ENCODE data around the gene SND1.
"Not testable (repeated sequence)": the region's sequence is repeated elsewhere in the genome, so short reads cannot be mapped to it uniquely, and the experiment has no call there.

SND1 gene

DNA sequence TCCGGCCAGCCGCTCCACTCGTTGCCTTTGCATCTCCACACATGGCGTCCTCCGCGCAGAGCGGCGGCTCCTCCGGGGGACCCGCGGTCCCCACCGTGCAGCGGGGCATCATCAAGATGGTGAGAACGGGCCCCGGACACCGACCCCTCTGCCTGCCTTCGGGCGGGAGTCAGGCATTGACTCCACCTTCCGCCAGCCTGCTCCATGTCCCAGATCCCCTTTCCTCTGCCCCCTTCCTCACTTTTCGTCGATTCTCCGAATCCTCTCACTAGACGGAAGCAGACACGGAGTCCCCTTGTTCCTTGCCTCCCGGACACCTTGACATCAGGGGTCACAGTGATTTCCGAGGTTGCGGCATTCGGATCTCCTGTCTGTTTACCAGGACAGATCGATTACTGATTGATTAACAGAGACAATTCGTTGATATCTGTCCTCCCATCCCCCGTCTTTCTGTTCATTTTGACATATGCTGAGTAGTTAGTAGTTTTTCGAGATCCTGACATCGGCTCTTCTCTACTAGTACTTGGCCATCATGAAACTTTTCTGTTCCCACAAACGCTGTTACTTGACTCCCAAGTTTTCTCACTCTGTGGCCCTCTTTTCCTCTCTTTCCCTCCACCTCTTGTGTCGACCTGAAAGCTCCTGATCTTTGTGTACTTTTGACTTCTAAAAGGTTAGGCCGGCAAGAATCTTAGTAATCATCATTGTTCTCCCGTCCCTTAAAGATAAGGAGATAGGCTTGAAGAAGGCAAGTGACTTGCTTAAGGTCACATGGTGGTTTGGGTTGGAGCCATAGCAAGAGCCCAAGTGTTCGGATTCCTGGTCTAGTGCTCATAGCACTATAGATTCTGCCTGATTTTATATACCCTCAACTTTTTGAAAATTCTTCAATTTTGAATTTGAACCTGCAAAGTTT, 597 bp downstream of the SND1 start:
- in situ Hi-C loops (cut with HindIII; ENCODE audit: low sequenced_read_pairs) = no loop called here

DNA sequence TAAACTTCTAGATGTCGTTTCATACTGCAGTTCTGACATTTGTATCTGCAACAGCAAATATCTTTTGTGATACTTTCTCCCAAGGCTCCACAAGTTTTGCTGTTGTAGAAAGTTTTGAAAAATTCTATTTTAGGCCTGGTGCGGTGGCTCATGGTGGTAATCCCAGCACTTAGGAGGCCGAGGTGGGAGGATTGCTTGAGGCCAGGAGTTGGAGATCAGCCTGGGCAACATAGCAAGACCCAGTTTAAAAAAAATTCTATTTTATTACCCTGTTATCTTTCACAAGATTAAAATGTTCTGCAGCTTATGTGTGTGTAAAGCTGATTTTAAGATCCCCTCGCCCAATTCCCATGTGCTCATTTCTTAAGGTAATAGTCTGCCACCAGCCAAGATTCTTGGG, 1.4 kb downstream of the SND1 start:
- in situ Hi-C loops (cut with HindIII; ENCODE audit: low sequenced_read_pairs) = no loop called here

DNA sequence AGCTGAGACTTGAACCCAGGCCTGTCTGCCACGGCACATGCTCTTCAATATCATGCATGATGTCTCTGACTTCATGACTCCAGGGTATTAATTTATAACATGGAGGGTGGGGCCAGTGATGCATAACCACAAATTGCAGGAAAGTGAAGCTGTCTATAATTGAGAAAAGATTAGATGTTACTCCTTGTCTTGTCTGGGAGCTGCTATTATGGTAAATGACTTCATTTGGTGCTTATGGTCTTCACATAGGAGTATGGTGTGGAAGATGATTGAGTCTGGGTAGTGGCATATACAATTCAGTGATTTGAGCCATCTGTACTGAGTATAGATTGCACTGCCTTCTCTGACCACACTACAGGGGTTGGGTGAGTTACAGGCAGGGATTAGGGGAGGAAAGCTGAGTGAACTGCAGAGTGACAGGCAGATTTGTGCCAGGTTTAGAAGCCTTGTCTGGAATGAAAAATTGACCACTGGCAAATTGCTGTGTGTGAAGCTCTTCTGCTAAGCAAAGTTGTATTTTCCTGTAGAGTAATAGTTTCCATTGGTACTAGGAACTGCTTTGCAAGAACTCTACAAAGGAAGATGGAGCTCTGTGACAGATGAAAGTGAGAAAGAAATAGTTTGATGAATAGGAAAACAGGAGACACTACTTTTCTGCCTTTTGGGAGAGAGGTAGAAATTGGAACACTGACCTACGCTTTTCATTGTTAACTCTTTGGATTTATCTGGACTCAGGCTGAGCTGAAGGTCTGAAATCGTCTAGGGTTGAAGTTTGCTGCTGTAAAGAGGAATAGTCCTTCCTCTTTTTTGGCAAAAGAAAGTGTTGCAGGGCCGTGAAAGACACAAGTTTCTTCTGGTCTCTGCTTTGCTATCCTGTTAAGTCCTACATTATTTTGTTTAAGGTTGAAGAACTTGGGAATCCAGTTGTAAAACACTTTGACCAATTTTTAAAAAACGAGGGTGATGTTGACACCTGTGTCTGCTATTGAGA, 2.7 kb downstream of the SND1 start:
- in situ Hi-C loops (cut with HindIII; ENCODE audit: low sequenced_read_pairs) = no loop called here

DNA sequence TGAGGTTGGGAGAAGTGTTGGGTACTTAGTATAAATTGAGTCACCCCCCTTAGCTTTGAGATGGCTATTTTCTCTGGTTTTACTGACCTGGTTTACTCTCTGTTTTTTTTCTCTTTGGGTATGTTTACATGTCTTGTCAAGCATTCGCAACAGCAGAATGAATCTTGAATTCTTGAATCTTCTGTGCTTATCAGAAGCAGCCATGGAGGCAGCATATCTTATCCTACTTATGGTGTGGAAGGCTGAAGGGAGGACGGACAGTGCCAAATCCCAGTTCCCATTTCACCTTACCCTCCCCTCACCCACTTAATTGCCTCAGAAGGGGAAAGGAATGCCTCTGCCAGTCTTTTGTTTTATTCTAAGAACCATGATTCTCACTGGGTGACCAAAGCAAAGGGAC, 3.7 kb downstream of the SND1 start:
- in situ Hi-C loops (cut with HindIII; ENCODE audit: low sequenced_read_pairs) = no loop called here

DNA sequence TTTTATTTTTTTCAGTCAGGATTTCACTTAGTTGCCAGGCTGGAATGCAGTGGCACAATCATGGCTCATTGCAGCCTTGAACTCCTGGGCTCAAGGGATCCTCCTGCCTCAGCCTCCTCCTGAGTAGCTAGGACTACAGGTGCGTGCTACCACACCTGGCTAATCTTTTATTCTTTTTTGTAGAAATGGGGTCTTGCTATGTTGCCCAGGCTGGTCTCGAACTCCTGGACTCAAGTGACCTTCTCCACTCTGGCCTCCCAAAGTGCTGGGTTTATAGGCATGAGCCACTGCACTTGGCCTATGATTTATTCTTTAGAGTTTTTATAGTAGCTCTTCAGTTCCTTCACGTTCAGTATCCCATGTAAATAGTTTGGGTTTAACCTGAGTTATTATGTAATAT, 5.5 kb downstream of the SND1 start:
- in situ Hi-C loops (cut with HindIII; ENCODE audit: low sequenced_read_pairs) = no loop called here

DNA sequence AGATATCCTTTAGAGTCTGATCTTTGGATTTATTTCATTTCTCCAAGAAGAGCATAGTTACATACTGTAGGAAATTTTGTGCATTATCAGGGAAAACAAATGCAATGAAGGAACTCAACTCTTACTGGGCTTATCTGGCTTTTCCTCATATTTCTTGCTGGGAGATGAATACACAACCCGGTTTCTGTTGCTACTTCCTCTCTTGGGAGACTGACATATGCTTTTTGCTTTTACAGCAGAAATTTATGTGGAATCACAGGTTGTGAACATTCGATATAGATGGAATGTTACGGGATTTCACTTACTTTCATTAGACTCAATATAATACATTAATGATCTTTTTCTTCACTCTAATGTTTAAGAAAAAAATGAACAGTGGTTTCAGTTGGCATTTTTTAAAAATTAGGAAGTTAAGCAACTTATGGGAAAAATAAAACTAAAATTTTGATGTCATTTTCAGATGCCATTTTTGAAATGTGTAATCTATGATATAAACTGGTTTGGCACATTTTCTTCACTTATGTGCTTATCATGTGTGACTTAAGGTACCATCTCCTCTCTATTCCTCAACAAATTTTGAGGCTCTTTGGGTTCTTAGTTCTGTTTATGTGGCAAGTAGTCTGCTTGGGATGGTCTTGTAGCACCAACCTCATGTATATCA, 7.1 kb downstream of the SND1 start:
- in situ Hi-C loops (cut with HindIII; ENCODE audit: low sequenced_read_pairs) = no loop called here

DNA sequence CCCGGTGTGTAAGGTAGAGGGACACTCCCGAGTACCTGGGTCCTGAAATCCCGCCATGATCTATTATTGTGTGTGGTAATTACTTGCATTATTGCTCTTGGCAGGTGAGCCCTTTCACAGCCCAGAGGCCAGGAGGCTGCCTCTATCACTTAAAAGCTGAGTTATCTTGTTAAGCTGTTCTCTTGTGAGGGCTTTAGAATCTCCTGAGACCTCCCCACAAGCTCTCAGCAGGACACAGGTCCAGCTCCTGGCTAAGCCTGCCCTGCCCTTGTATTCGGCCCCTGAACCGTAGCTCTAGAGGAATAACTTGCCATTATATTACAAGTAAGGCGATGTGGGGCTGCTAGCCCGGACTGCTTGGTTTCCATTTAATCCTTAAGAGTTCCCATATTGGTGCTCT, 13.9 kb downstream of the SND1 start:
- in situ Hi-C loops (cut with HindIII; ENCODE audit: low sequenced_read_pairs) = no loop called here

DNA sequence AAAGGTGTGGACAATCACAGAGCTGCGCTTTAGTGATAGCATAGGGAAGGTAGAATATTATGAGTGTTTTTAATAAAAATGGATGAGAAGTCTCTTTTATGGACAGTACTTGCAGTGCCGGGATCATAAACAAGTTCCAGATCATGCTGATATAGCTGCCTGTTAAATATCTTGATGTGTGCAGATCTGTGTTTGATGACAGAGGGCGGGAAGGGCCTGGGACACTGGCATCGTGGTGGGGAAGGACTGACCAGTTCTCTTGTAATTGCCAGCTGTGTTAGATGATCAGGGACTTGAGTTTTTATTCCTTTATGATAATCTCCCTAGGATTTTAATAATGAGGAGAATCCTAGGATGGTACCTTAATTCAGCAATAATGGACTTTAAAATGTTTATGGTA, 14.6 kb downstream of the SND1 start:
- in situ Hi-C loops (cut with HindIII; ENCODE audit: low sequenced_read_pairs) = no loop called here

DNA sequence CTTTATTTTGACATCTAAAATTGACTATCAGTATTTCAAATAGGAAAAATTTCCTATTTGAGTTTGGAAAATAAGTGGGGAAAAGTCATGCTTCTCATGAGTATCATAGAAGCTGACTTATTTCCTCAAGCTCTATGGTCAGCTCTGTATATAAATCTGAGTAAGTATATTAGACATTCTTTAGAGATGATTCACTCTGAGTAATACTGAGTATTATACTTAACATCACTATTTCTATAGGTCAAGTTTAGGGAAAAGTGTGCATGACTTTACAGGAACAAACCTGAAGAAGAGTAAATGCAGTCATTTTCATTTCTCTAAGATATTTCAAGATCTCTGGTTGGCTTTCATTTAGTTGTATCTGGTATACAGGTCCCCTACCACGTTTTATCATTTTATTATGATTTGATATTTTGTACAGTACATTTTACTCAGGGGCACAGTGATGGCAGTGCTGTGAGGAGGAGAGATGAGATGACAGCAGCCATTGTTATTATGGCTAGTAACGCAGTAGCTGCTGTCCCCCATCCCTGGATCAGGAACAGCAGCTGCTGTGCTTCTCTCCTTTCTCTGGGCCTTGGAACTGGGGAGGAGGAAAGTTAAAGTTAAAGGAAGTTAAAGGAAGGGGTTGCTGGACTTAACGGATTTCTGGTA, 15.2 kb downstream of the SND1 start:
- in situ Hi-C loops (cut with HindIII; ENCODE audit: low sequenced_read_pairs) = no loop called here

DNA sequence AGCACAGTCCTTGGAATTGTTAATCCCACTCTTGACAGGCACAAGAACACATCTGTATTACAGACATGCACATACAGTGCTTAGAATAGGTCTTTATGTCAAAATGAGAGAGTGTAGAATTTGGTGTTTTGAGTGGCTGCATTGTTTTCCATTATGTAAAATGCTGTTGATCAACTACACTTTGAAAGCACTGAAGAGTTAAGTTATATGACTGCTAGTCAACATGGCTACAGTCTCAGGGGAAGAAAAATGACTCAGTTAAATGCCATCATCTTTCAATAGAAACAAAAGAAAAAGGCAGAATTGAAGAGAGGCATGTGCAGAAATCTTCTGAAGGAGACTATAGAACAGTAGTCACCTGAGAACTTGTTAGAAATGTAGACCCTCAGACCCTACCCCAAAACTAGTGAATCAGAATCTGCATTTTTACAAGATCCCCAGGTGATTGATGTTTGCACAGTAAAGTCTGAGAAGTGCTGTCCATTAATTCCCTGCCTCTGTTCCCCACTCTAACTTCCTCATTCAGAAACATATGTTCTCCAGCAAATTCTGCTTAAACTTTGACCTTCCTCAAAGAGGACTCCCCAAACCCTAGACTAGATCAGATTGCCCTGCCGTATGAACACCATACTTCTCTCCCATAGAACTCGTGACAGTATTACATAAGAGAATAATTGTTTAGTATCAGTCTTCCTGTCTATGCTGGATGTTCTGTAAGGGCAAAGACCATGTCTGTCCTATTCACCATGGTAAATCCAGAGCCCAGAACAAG, 16.0 kb downstream of the SND1 start:
- in situ Hi-C loops (cut with HindIII; ENCODE audit: low sequenced_read_pairs) = no loop called here

DNA sequence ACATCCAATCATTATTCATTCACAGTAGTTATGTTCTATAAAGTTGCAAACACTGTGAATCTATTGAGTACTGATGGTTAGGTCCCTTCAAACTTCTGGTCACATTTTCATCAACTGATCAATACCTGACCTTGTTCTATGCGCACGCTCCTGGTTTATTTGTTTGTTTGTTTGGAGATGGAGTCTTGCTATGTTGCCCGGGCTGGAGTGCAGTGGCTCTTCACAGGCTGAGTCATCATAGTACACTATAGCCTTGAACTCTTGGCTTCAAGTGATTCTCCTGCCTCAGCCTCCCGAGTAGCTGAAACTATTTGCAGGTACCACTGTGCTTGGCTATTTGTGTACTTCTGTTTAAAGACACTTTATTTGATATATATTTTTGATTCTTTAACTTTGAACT, 19.3 kb downstream of the SND1 start:
- in situ Hi-C loops (cut with HindIII; ENCODE audit: low sequenced_read_pairs) = no loop called here

DNA sequence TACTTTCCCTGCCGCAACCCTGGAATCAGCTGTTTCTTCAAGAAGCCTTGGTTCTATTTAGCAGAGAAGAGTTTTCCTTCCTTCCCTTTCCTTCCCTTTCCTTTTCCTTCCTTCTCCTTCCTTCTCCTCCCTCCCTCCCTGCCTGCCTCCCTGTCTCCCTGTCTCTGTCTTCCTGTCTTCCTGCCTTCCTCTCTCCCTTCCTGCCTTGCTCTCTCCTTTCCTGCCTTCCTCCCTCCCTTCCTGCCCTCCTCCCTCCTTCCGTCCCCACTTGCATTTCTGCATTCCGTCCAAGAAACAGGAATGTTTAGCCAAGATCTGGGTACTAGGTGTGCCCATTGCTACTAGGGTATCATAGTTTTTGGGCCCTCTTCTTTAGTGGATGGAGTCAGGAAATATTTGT, 21.9 kb downstream of the SND1 start:
- in situ Hi-C loops (cut with HindIII; ENCODE audit: low sequenced_read_pairs) = no loop called here

DNA sequence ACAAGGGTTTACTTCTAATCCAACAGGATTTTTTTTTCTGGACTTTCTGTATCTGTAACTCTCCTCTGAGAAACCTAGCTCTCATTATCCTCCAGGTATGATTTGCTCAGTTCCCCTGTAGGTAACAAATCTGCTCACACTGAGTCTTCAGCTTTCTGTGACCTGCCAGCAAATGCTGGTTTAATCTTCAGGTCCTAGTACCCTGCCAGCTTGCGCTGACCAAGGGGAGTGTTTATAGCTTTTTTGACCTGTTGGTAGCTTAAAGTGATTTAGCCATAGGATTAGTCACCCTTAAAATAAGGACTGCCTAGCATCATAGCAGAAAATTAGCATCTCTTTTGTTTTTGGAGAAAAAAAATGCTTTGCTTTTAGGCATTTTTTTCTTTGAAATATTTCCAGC, 22.4 kb downstream of the SND1 start:
- in situ Hi-C loops (cut with HindIII; ENCODE audit: low sequenced_read_pairs) = no loop called here

DNA sequence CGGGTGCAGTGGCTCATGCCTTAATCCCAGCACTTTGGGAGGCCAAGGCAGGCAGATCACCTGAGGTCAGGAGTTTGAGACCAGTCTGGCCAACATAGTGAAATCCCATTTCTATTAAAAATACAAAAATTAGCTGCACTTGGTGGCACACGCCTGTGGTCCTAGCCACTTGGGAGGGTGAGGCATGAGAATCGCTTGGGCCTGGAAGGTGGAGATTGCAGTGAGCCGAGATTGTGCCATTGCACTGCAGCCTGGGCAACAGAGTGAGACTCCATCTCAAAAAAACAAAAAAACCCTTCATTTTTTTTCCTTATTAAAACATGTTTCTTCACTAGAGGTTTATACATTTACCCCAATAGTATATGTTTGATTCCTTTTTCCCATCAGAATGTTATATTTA, 22.9 kb downstream of the SND1 start:
- in situ Hi-C loops (cut with HindIII; ENCODE audit: low sequenced_read_pairs) = not testable (repeated sequence)

DNA sequence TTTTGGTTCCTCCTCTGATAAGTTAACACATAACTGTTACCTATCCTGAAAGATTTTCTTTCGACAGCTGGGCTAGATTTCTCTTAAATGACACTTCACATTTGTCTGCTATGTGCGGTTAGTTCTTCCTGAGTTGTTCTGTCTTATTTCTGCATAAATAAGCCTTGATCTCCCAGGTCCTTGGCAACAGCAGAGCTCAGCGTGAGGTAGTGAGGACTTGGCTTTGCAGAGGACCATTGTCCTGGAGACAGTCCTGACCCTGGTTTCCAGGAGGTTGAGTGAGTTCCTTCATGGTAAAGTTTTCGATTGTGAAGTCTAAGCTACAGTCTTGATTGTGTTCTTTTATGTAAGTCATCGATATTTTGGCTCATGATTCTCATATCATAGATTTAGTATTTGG, 23.7 kb downstream of the SND1 start:
- in situ Hi-C loops (cut with HindIII; ENCODE audit: low sequenced_read_pairs) = no loop called here

DNA sequence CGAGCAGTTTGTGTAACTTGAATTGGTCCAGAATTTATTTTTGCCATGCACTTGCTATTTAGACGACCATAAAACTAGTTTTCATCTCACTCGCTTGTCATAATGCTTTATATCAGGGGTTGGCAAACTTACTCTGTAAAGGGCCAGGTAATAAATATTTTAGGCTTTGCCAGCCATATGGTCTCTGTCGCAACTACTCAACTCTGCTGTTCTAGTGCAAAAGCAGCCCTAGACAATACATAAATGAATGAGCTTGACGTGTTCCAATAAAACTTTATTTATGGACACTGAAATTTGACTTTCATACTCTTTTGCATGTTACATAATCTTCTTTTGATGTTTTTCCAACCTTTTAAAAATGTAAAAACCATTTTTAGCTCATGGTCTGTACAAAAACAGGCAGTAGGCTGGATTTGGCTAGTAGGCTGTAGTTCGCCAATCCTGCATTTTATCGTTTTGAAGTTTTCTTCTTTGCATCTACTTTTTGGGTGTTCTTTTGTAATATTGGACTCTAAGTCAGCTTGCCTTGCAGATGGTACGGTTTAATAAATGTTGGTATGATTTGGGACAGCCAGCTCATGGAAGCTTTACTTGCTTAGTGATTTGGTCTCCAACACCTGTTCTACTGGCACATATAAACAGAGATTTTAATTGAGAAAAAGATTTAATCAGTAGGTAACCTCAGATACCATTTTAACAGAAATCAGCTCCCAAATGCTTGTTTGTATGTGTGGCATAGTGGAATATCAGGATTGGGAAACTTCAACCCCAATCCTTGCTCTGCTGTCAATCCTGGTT, 25.6 kb downstream of the SND1 start:
- in situ Hi-C loops (cut with HindIII; ENCODE audit: low sequenced_read_pairs) = no loop called here

DNA sequence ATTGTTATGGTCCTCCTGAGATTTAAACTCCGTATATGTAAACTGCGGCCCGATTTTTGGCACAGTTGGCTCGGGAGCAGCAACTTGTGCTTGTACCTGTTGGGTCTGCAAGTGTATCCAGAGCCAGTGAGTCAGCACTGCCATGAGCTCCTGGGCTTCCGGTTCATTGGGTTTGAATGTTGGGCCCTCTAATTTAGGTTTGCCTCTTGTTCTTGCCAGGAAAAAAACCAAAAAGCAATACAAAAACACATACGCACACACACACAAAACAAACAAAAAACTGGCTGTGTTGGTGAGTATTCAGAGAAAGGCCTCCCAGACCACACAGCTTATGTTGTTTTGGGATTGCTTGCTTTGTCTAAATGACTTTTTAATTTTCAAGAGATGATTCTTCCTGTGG, 26.3 kb downstream of the SND1 start:
- in situ Hi-C loops (cut with HindIII; ENCODE audit: low sequenced_read_pairs) = no loop called here

DNA sequence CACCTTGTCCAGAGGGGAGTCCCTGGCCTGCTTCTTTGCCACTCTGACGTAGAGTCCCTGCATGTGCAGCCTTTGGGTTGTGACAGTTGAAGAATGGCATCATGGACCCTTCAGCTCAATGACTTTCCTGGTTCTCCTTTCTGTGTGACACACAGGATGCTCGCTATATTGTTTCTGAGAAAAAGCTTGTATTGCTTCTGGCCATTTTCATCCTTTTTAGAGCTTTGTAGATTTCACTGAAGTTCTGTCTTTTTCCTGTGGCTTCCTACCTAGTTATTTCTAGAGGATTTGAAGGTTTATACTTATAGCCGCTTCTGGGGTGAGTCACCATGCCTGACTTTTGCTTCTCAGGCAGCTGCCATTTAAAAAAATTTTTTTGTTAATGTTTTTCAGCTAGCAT, 27.0 kb downstream of the SND1 start:
- in situ Hi-C loops (cut with HindIII; ENCODE audit: low sequenced_read_pairs) = no loop called here

DNA sequence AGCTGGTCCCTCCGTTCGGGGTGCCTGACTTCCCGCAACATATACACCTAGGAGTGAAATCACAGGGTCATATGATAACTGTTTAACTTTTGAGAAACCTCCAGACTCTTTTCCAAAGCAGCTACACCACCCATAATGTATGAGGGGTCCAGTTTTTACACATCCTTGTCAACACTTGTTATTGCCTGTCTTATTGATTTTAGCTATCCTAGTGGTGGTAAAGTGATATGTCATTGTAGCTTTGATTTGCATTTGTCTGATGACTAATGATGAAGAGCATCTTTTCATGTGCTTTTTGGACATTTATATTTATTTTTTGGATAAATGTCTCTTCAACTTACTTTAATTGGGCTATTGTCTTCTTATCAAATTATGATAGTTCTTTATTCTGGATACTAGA, 29.0 kb downstream of the SND1 start:
- in situ Hi-C loops (cut with HindIII; ENCODE audit: low sequenced_read_pairs) = no loop called here

Data from endothelial cell of hepatic sinusoid (primary cell).